B cell (primary cell): ENCODE data around the gene PDE6A. TPM values are rescaled to one million over a fixed set of nuclear protein-coding genes. Genes with fewer than 3 reads are reported as not detected.

Source experiments
- ATAC-seq: fragments of 200-7000 bp; cut with Tn5 transposase; one replicate; pipeline ENCODE4 v1.10.0; 2021; ENCODE audit warnings: low read depth, mild to moderate bottlenecking, moderate number of reproducible peaks, moderate library complexity
- CTCF ChIA-PET: fragments of 350-600 bp; sonication (Branson Sonifier 250); formaldehyde crosslinking; loops from one replicate; lab custom pipeline; 2021; ENCODE audit warnings: antibody characterized with exemption, inconsistent platforms; lab: Charles Lee
- POLR2A ChIA-PET: fragments of 350-600 bp; sonication (Branson Sonifier 250); formaldehyde crosslinking; loops from one replicate; lab custom pipeline; 2021; ENCODE audit warnings: antibody characterized with exemption; lab: Charles Lee
- DNase-seq: peaks from one replicate; pipeline ENCODE4 v3.0.0; 2013
- H2AFZ ChIP-seq: 2 replicates; pipeline ENCODE4 v1.6.1; 2012; ENCODE audit warnings: mild to moderate bottlenecking, low read depth, low read length; ENCODE audit not compliant: insufficient read depth, poor library complexity, severe bottlenecking
- H3K27ac ChIP-seq, 2 donors: 1 replicate in 1 of 2; 2 replicates in 1 of 2; pipeline ENCODE4 v1.5.1; 2012 to 2013; ENCODE audit warnings: low read length in 2 of 2, mild to moderate bottlenecking in 2 of 2, moderate library complexity in 1 of 2
- H3K27me3 ChIP-seq, 4 experiments: fragments of 200-600 bp in 1 of 4; sonication (generic) in 1 of 4; replicated peaks in 1 of 4; 1 replicate in 2 of 4; 2 replicates in 2 of 4; pipeline versions ENCODE4 v1.6.1 to v1.7.0; 2013 to 2016; ENCODE audit warnings: low read length in 3 of 4, mild to moderate bottlenecking in 2 of 4, mixed read lengths in 1 of 4, moderate library complexity in 1 of 4; ENCODE audit not compliant: insufficient read depth in 4 of 4, control insufficient read depth in 3 of 4; ENCODE audit errors: control extremely low read depth in 1 of 4
- H3K36me3 ChIP-seq, 2 experiments: replicated peaks in 1 of 2; 1 replicate in 1 of 2; 2 replicates in 1 of 2; pipeline versions ENCODE4 v1.6.1 to v1.7.1; 2013; ENCODE audit warnings: low read length in 1 of 2; ENCODE audit not compliant: insufficient read depth in 2 of 2, control insufficient read depth in 1 of 2; ENCODE audit errors: control extremely low read depth in 1 of 2, extremely low read depth in 1 of 2
- H3K4me1 ChIP-seq, 2 donors: fragments of 200-600 bp in 1 of 2; sonication (generic) in 1 of 2; 1 replicate in 1 of 2; 2 replicates in 1 of 2; pipeline versions ENCODE4 v1.5.1 to v1.6.1; 2013 to 2017; ENCODE audit warnings: low read length in 2 of 2; ENCODE audit not compliant: control insufficient read depth in 2 of 2, insufficient read depth in 2 of 2
- H3K4me2 ChIP-seq: replicated peaks from 2 replicates; pipeline ENCODE3; 2012; ENCODE audit warnings: mild to moderate bottlenecking, low read depth, low read length; ENCODE audit not compliant: poor library complexity, severe bottlenecking
- H3K4me3 ChIP-seq, 5 experiments: fragments of 200-600 bp in 1 of 5; sonication (generic) in 1 of 5; 1 replicate in 3 of 5; 2 replicates in 2 of 5; pipeline versions ENCODE4 v1.5.1 to v1.7.0; 2011 to 2016; ENCODE audit warnings: low read length in 4 of 5, mild to moderate bottlenecking in 4 of 5, low read depth in 2 of 5, control low read depth in 1 of 5, moderate library complexity in 1 of 5; ENCODE audit not compliant: insufficient read depth in 1 of 5; ENCODE audit errors: control extremely low read depth in 1 of 5, extremely low read depth in 1 of 5
- H3K79me2 ChIP-seq: fragments of 200-600 bp; sonication (generic); one replicate; pipeline ENCODE4 v1.6.0; 2016; ENCODE audit warnings: low read length; ENCODE audit not compliant: control insufficient read depth, insufficient read depth
- H3K9ac ChIP-seq: fragments of 200-600 bp; sonication (generic); 2 replicates; pipeline ENCODE4 v1.6.1; 2017; ENCODE audit warnings: mild to moderate bottlenecking, low read length, moderate library complexity
- H3K9me3 ChIP-seq, 3 donors: one replicate each; pipeline versions ENCODE4 v1.6.1 to v1.7.1; 2013; ENCODE audit warnings: low read length in 2 of 3; ENCODE audit not compliant: control insufficient read depth in 2 of 3, insufficient read depth in 1 of 3; ENCODE audit errors: control extremely low read depth in 1 of 3
- H4K20me1 ChIP-seq: 2 replicates; pipeline ENCODE4 v1.6.0; 2012; ENCODE audit warnings: mild to moderate bottlenecking, low read length; ENCODE audit not compliant: insufficient read depth, control insufficient read depth, poor library complexity, severe bottlenecking
- H3K27ac Mint-ChIP-seq: one replicate; pipeline ENCODE4 v1.8.0; 2021; ENCODE audit warnings: mixed read lengths
- H3K27me3 Mint-ChIP-seq: one replicate; pipeline ENCODE4 v1.8.0; 2021; ENCODE audit warnings: mixed read lengths
- H3K4me1 Mint-ChIP-seq: one replicate; pipeline ENCODE4 v1.8.0; 2021; ENCODE audit warnings: mixed read lengths
- H3K4me3 Mint-ChIP-seq: one replicate; pipeline ENCODE4 v1.8.0; 2021; ENCODE audit warnings: mixed read lengths
- H3K9me3 Mint-ChIP-seq: one replicate; pipeline ENCODE4 v1.8.0; 2022; ENCODE audit warnings: mixed read lengths; ENCODE audit not compliant: insufficient read depth
- CTCF ChIP-seq: fragments of 200-600 bp; IDR thresholded peaks from one replicate; pipeline ENCODE4 v1.8.0; 2022; ENCODE audit warnings: antibody characterized with exemption, mild to moderate bottlenecking
- EZH2 ChIP-seq: IDR thresholded peaks from 2 replicates; pipeline ENCODE4 v1.6.1; 2012; ENCODE audit warnings: borderline replicate concordance, low read depth, mild to moderate bottlenecking, moderate library complexity, low read length; ENCODE audit not compliant: insufficient read depth, poor library complexity, severe bottlenecking
- WGBS: methylation state at CpG from one replicate; pipeline ENCODE4 v1.1.5; 2013; ENCODE audit warnings: missing lambda C conversion rate; ENCODE audit not compliant: insufficient coverage; 5-methylcytosine and 5-hydroxymethylcytosine counted together
- intact Hi-C: fragments of 100-400 bp; cut with micrococcal nuclease; formaldehyde crosslinking; loops from one replicate; pipeline ENCODE4 v1.10.0; 2022
- polyA plus RNA-seq: library from polyadenylated mRNA; depleted of rRNA; stranded (reverse); fragments of >200 nt; gene quantifications from 2 replicates; pipeline ENCODE4 v1.2.3, GENCODE V29; 2012
- total RNA-seq, 2 donors: library from RNA; stranded (reverse); fragments of 120-200 nt in 1 of 2; gene quantifications; 1 replicate in 1 of 2; 2 replicates in 1 of 2; pipeline versions ENCODE4 v1.2.3 to v1.2.4, GENCODE V29; 2013 to 2022

Gene PDE6A
- total and polyA plus RNA-seq, 2 donors (not counting 1 experiment from before 2014, with no cell fraction given), result not detected

DNA sequence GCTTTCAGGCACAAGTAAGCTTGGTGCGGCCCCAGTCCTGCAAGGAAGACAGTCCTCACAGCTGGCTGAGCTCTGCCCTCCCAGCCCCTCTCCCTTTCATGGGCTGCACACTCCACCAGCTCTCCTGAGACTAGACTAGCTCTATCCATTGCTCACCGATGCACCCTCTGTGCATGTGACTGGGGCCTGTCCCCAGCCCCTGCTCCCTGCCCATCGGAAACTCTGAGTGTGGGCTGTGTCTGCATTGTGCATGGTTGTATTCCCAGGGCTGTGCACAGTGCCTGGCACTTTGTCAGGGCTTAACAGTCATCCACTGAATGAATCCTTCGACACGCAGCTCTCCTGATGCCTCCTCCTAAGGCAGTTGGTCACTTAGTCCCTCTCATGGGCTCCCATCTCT, 122.3 kb downstream of the PDE6A start:
- CTCF ChIA-PET, result interaction anchor here (1.0 to 15.2 kb wide), 5 partner anchors 9 to 183 kb away, joined by 4 to 389 read pairs (median 6); no protein-coding TSS in a partner anchor
- POLR2A ChIA-PET, result no interaction called here
- H3K27ac Mint-ChIP-seq, result no peak overlapping the region
- H3K4me1 ChIP-seq, result no peaks in the 10 kb centered on the region
- H2AFZ ChIP-seq, result no peak overlapping the region
- H3K27ac ChIP-seq, result no peak overlapping the region
- no peak overlapping the region for H3K4me2 ChIP-seq
- H4K20me1 ChIP-seq, result no peaks in the 10 kb centered on the region
- H3K9me3 ChIP-seq, result no peaks in the 10 kb centered on the region
- H3K27me3 ChIP-seq, result no peaks in the 10 kb centered on the region
- 96% methylated on average over 5 of the region's 5 CpGs for WGBS
- no peaks in the 10 kb centered on the region for H3K27me3 Mint-ChIP-seq
- no peak for ATAC-seq
- H3K9me3 Mint-ChIP-seq, result no peaks in the 10 kb centered on the region
- no peak for DNase-seq
- peaks cover 3% of the 10 kb centered on the region for H3K4me1 Mint-ChIP-seq
- intact Hi-C loops, result no loop called here
- no peak overlapping the region for H3K4me3 Mint-ChIP-seq
- H3K9ac ChIP-seq, result no peak overlapping the region
- peaks cover 0 to 8% of the 10 kb centered on the region in 2 experiments for H3K36me3 ChIP-seq
- H3K4me3 ChIP-seq, result no peak overlapping the region
- H3K79me2 ChIP-seq, result no peaks in the 10 kb centered on the region
- TF ChIP-seq CTCF, result no peak
- no peak for TF ChIP-seq EZH2

DNA sequence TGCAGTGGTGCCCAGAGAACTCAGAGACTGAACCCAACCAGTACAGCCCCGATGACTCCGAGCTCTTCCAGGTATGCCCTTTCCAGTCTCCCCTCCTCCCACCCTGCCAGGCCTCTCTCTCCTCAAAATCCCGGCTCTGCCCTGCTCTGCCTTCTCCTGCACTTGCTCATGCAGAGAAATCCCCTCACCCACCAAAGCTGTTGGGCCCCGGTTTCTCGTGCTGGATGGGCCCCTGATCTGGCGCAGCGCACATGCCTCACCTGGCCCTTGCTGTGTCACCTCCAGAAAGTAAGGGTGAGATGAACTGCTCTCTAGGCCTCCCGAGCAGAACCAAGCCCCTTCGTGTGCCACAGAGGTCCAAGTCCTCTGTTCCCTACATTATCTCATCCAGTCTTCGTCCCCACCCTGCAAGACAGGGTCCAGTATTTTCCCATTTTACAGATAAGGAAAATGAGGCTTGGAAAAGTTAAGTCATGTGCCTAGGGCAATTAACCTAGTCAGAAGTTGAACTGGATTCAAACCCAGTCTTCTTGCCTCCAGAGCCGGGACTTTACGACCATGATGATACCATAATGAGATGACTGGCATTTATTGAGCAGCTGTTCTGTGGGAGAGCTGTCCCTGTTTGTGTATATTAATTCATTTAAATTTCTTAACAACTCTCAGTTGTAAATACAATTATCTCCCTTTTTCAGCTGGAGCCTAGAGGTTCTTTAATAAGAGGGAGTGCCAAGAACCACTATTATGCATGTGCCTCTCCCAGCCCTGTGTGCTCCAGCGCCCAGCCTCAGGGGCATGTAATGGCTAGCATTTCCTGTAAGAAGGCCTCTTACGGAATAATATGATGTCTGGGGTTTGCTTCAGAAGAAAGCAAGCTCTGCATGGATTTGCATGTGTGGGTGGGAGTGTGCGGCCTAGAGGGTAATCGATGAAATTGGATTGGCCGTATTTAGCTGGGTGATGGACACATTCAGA, 123.8 kb downstream of the PDE6A start:
- H3K27ac ChIP-seq, result no peak overlapping the region
- no peak overlapping the region for H3K9ac ChIP-seq
- no peaks in the 10 kb centered on the region for H4K20me1 ChIP-seq
- H3K9me3 ChIP-seq, result no peaks in the 10 kb centered on the region
- no peak overlapping the region for H3K4me3 Mint-ChIP-seq
- DNase-seq, result no peak
- no peak overlapping the region for H3K4me2 ChIP-seq
- H3K36me3 ChIP-seq, result peaks cover 0 to 3% of the 10 kb centered on the region in 2 experiments
- H2AFZ ChIP-seq, result no peak overlapping the region
- ChIA-PET CTCF (interaction anchor here (0.8 to 2.0 kb wide), 6 partner anchors 7 to 185 kb away, joined by 3 to 9 read pairs (median 4); no protein-coding TSS in a partner anchor), POLR2A (no interaction called here)
- no peak overlapping the region for H3K27ac Mint-ChIP-seq
- no peak overlapping the region for H3K4me3 ChIP-seq
- intact Hi-C loops, result no loop called here
- H3K27me3 Mint-ChIP-seq, result no peaks in the 10 kb centered on the region
- no peak for ATAC-seq
- H3K79me2 ChIP-seq, result no peaks in the 10 kb centered on the region
- H3K4me1 ChIP-seq, result no peaks in the 10 kb centered on the region
- 95% methylated on average over 9 of the region's 17 CpGs for WGBS
- no peaks in the 10 kb centered on the region for H3K9me3 Mint-ChIP-seq
- no peaks in the 10 kb centered on the region for H3K27me3 ChIP-seq
- no peak for TF ChIP-seq EZH2
- H3K4me1 Mint-ChIP-seq, result peaks cover 3% of the 10 kb centered on the region
